Measurements from ENCODE around the gene ADGRV1.
"Not testable (repeated sequence)": the region's sequence is repeated elsewhere in the genome, so short reads cannot be mapped to it uniquely, and the experiment has no call there.

ADGRV1 gene

GRCh38 chr5:90553711-90554110 lies 4.9 kb upstream of the ADGRV1 start:
- no peak for DNase-seq (ENCODE audit: low read depth)

- no peak for DNase-seq (ENCODE audit: low read depth)
Observed at GRCh38 chr5:90554358-90555006, 4.1 kb upstream of the ADGRV1 start.

- DNase-seq (ENCODE audit: low read depth) = no peak
Observed at GRCh38 chr5:90555666-90556065, 2.9 kb upstream of the ADGRV1 start.

GRCh38 chr5:90557391-90557790 lies 1.2 kb upstream of the ADGRV1 start:
- no peak for DNase-seq (ENCODE audit: low read depth)

GRCh38 chr5:90557871-90558270 lies 726 bp upstream of the ADGRV1 start:
- no peak for DNase-seq (ENCODE audit: low read depth)

GRCh38 chr5:90560771-90561170 lies 2.2 kb downstream of the ADGRV1 start:
- no peak for DNase-seq (ENCODE audit: low read depth)

- no peak for DNase-seq (ENCODE audit: low read depth)
Observed at GRCh38 chr5:90561766-90562165, 3.2 kb downstream of the ADGRV1 start.

GRCh38 chr5:90562341-90562740 lies 3.7 kb downstream of the ADGRV1 start:
- no peak for DNase-seq (ENCODE audit: low read depth)

GRCh38 chr5:90563108-90563507 lies 4.5 kb downstream of the ADGRV1 start:
- no peak for DNase-seq (ENCODE audit: low read depth)

- no peak for DNase-seq (ENCODE audit: low read depth)
Observed at GRCh38 chr5:90565491-90565890, 6.9 kb downstream of the ADGRV1 start.

- DNase-seq (ENCODE audit: low read depth) = no peak
Observed at GRCh38 chr5:90569084-90569483, 10.5 kb downstream of the ADGRV1 start.

GRCh38 chr5:90570034-90570433 lies 11.4 kb downstream of the ADGRV1 start:
- DNase-seq (ENCODE audit: low read depth) = no peak

GRCh38 chr5:90571147-90571773 lies 12.7 kb downstream of the ADGRV1 start:
- no peak for DNase-seq (ENCODE audit: low read depth)

- DNase-seq (ENCODE audit: low read depth) = no peak
Observed at GRCh38 chr5:90575712-90576111, 17.1 kb downstream of the ADGRV1 start.

GRCh38 chr5:90576566-90576965 lies 18.0 kb downstream of the ADGRV1 start:
- DNase-seq (ENCODE audit: low read depth) = not testable (repeated sequence)

GRCh38 chr5:90579905-90580304 lies 21.3 kb downstream of the ADGRV1 start:
- DNase-seq (ENCODE audit: low read depth) = not testable (repeated sequence)

- DNase-seq (ENCODE audit: low read depth) = no peak
Observed at GRCh38 chr5:90581956-90582355, 23.4 kb downstream of the ADGRV1 start.

GRCh38 chr5:90585337-90585986 lies 26.9 kb downstream of the ADGRV1 start:
- DNase-seq (ENCODE audit: low read depth) = no peak

- DNase-seq (ENCODE audit: low read depth) = no peak
Observed at GRCh38 chr5:90586469-90586868, 27.9 kb downstream of the ADGRV1 start.

GRCh38 chr5:90590170-90590569 lies 31.6 kb downstream of the ADGRV1 start:
- no peak for DNase-seq (ENCODE audit: low read depth)

GRCh38 chr5:90593083-90593482 lies 34.5 kb downstream of the ADGRV1 start:
- DNase-seq (ENCODE audit: low read depth) = not testable (repeated sequence)

GRCh38 chr5:90595766-90596165 lies 37.2 kb downstream of the ADGRV1 start:
- not testable (repeated sequence) for DNase-seq (ENCODE audit: low read depth)

GRCh38 chr5:90598293-90598692 lies 39.7 kb downstream of the ADGRV1 start:
- no peak for DNase-seq (ENCODE audit: low read depth)

All from fibroblast of gingiva (primary cell).